GM19463 (cell line): ENCODE results near the gene STK31.
"Not testable (repeated sequence)": the region's sequence is repeated elsewhere in the genome, so short reads cannot be mapped to it uniquely, and the experiment has no call there.

Experiments used
- ATAC-seq: cut with Tn5 transposase; IDR thresholded peaks from one replicate; pipeline ENCODE4 v1.9.1; 2021; ENCODE audit warnings: mild to moderate bottlenecking, moderate library complexity; ENCODE audit not compliant: unreplicated experiment

STK31 gene

DNA sequence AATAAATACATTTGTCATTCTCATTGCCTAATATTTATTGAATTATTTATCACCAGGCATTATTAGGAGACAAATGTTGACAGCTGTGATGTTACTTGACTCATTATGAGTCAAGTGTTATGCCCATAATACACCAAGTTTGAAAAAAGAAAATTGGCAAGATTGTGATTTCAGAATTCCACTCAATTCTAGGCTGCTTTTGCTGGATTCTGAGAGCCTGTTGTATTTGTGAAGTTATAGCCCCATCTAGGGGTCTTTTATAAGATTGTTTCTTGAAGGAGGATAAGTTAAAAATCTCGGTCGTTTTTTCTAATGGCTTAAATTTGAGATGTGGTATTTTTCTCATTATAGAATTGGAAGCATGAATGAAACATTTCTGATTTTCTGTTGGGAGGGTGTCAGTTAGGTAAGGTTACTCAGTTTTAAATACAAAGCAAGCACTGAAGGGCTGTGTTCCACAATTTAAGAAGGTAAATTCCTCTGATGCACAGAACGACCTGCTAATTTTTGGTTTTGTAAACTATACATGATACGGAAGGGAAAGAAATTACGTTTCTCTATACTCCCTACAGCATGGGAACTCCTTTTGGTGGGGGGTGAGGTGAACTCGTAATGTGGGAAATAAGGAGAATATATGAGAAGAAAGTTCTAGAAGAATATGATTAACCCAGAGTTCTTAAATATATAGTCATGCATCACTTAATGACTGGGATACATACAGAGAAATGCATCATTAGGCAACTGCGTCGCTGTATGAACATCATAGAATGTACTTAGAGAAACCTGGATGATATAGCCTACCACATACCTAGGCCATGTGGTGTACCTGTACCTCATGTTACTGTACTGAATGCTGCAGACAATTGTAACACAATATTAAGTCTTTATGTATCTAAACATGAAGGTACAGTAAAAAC, 2.6 kb downstream of the STK31 start:
- no peak for ATAC-seq

DNA sequence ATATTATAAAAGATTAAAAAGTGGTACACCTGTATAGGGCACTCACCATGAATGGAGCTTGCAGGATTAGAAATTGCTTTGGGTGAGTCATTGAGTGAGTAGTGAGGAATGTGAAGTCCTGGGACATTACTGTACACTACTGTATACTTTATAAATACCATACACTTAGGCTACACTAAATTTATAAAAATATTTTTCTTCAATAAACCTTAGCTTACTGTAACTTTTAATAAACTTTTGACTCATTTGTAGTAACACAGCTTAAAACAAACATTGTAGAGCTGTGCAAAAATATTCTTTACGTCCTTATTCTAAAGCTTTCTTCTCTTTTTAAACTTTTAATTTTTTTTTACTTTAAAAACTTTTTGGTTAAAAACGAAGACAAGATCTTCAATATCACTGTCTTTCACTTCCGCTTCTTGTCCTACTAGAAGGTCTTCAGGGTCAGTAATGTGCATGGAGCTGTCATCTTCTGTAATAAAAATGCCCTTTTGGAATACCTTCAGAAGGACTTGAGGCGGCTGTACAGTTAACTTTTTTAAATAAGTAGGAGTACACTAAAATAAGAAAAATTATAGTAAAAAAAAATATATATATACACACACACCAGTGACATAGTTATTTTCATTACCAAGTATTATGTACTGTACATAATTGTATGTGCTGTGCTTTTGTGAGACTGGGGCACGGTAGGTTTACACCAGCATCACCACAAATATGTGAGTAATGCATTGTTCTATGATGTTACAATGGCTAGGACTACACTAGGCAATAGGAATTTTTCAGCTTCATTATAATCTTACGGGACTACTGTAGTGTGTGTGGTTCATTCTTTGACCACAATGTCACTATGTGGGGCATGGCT, 3.5 kb downstream of the STK31 start:
- ATAC-seq = no peak

DNA sequence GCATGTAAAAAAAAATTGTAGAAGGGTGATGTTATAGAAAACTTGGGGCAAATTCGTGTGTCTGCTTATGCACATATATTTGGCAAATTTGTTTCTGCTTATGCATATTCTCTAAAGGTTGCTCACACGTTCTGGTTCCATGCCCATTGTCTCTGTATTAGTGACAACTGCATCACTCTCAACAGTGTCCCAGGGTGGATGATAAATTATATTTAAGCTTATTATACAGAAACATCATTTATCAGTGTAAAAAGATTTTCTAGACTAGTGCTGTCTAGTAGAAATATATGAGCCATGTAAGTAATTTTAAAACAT, 4.1 kb downstream of the STK31 start:
- no peak for ATAC-seq

DNA sequence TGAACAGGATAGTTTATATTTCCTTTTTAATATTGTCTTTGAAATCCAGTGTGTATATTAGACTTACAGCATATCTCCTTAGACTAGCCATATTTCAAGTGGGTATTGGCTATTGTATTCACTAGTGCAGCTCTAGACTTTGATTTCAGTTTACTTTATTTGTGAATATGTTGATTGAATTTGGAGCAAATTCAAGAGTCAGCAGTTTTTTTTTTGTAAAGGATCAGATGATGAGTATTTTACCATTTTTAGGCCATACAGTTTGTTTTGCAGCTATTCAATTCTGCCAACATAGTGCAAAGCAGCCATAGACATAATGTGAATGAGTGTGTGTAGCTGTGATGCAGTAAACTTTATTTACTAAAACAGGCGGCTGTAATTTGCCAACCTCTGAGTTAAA, 4.6 kb downstream of the STK31 start:
- ATAC-seq = no peak

DNA sequence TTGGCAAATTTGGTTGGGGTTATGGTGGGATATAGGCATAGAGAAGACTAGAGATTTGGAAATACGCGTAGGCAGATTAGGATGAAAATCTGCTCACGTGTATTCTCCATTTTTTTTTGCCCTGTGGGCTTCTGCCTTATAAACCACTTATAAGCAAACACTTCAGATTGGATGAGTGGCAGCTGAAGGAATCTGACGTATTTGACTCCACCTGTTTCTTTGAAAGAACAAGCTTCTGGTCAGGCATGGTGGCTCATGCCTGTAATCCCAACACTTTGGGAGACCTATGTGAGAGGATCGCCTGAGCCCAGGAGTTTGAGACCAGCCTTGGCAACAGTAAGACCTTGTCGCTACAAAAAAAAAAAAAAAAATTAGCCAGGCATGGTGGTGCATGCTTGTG, 5.1 kb downstream of the STK31 start:
- no peak for ATAC-seq

DNA sequence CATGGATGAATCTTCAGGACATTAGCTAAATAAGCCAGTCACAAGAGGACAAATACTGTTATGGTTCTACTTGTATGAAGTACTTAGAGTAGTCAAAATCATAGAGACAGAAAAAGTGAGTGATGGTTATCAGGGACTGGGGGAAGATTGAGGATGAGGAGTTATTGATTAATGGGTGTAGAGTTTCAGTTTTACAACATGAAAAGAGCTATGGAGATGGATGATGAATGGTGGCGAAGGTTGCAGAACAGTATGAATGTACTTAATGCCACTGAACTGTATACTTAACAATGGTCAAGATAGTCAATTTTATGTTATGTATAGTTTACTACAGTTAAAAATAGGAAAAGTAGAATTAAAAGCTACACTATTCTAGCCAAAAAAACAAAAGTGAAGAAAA, 7.8 kb downstream of the STK31 start:
- peak; percentile 51 for ATAC-seq

DNA sequence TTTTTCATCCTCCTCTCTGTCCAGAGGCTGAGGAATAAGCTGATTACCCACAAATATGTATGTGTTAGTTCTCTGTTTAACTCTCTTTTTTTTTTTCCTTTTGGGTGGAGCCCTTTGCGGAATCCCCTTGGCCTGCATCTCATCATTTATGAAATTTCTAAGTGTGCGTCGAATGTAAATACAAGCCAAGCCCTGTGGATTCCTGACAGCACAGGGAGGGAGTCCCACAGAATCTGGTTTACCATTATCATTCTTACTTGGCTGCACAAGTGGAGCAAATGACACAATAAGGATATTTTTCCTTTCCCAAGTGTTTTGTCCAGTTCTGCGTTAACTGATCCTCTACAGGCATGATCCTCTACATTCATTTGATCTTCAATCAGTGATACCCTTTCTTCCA, 11.4 kb downstream of the STK31 start:
- no peak for ATAC-seq

DNA sequence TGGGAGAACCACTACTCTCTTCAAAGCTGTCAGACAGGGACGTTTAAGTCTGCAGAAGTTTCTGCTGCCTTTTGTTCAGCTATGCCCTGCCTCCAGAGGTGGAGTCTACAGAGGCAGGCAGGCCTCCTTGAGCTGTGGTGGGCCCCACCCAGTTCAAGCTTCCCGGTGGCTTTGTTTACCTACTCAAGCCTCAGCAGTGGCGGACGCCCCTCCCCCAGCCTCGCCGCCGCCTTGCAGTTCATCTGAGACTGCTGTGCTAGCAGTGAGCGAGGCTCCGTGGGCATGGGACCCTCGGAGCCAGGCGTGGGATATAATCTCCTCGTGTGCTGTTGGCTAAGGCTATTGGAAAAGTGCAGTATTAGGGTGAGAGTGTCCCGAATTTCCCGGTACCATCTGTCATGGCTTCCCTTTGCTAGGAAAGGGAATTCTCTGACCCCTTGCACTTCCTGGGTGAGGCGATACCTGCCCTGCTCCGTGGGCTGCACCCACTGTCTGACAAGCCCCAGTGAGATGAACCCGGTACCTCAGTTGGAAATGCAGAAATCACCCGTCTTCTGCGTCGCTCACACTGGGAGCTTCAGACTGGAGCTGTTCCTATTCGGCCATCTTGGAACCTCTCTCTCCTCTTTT, 12.7 kb downstream of the STK31 start:
- ATAC-seq = not testable (repeated sequence)

DNA sequence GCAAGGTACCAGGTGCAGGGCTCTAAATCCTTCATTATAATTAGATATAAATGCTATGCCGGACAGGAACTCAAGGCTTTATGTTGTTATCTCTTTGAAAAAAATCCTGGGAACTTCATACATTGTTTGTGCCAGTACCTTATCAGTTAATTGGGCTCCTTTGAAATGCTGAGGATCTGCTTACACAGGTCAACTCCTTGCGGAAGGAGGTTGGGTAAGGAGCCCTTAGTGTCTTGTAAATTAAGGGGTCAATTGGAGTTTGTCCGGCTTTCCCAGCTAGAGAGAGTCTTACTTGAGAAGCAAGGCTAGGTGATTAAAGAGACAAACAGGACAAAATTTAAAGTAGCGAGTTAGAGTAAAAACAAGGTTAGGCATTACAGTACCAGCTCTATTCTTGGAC, 14.1 kb downstream of the STK31 start:
- ATAC-seq = not testable (repeated sequence)

DNA sequence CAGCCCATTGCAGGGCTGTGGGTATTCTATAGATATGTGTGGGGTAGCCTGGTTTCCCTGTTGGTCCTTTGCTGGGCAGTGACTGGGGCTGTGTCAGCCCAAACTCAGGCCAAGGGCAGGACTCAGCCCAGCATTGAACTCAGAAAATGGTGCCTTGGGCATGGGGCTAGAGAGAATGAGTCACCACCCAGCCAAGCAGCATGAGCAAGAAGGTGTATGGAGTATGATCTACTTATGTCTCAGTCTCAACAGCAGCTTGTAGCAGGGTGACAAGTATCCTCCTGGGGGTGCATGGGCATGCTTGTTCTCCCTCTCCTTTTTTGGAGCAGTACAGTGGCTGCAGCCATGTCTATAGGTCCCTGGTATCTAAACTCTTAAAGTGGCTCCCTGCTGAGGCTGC, 32.0 kb downstream of the STK31 start:
- ATAC-seq = no peak

DNA sequence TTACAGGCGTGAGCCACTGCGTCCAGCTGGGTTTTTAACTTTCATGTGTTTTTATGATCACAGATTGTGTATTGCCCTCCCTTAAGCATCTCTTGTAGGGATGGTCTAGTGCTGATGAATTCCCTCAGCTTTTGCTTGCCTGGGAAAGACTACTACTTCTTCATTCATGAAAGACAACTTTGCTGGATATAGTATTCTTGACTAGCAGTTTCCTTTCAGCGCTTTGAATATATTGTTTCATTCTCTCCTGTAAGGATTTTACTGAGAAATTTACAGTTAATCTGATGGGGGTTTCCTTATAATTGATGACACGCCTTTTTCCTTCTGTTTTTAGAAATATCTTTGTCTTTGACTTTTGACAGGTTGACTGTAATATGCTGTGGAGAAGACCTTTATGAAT, 33.2 kb downstream of the STK31 start:
- ATAC-seq = no peak

DNA sequence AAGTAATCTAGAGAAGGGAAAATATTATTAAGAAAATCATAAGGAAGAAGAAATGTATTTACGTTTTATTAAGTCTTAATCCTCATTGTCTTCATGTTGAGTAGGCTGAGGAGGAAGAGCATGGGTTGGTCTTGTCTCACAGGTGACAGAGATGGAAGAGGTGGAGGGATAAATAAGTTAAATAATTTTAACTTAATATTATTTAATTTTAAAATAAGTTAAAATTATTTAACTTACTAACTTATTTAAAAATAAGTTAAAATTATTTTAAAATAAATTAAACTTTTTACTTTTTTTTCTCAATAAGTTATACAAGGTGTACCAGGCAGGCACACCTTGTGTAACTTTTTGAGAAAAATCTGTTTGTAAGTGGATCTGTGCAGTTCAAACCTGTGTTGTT, 36.6 kb downstream of the STK31 start:
- no peak for ATAC-seq

DNA sequence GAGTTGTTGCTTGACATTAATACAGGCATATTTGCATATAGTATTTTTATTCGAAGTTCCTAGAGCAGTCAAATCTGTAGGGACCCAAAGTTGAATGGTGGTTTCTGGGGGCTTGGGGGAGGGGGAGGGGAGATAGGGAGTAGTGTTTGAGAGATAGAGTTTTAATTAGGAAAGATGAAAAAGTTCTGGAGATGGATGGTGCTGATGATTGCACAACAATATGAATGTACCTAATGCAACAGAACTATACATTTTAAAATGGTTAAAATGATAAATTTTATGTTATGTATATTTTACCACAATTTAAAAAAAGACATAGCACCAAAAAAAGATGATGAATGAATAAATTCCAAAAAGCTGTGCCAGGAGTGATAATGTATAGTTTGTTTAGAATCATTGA, 41.8 kb downstream of the STK31 start:
- ATAC-seq = no peak

DNA sequence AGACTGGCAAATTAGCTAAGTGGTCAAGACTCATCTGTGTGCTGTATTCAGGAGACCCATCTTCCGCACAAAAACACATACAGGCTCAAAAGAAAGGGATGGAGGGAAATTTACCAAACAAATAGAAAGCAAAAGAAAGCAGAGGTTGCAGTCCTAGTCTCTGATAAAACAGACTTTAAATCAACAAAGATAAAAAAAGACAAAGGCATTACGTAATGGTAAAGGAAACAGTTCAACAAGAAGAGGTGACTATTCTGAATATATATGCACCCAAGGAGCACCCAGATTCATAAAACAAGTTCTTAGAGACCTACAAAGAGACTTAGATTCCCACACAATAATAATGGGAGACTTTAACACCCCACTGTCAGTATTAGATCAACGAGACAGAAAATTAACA, 48.8 kb downstream of the STK31 start:
- not testable (repeated sequence) for ATAC-seq

DNA sequence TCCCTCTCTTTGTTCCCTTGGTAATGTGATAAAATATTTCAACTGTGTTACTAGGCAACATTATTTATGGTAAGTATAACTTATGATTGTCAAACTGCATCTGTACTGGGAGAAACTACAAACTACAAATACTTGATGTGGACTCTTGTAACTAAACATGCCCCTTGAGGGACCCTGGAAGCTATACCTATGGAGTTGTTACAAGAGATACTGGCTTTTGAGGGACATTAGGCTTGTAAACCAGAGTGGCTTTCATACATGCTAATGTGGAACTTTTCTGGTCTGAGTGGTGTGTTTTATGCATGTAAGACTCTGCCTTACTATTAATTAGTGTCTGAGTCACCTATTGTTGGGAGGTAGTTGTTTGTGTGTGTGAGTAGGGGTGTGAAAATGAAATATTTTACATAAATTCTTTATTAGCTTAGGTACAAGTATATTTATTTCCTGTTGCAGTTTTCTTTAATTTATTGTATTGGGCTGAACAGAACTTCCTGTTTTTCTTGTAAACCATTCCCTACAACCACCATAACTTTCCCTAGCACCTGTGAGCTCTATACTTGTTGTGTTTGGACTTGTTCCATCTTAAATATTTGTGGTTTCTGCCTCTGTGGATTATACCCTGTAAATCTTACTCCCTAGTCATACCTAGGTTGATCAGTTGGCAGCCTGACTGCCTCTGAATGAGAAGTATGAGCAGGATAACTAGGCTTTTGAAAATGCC, 49.8 kb downstream of the STK31 start:
- no peak for ATAC-seq

DNA sequence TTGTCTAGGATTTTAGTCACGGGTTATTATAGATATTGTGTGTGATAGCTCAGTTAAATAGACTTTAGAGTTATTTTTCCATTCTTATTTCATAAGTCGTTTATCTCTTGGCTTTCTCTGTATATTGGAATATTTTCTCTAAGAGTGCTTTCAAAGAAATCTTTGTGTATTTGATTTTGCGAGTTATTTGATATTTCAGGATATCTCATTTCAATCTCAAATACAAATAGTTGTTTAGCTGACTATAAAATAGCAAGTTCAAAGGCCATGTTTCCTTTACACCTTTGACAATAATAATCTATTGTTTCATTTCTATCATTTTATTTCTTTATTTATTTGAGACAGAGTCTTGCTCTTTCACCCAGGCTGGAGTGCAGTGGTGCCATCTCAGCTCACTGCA, 55.9 kb downstream of the STK31 start:
- no peak for ATAC-seq

DNA sequence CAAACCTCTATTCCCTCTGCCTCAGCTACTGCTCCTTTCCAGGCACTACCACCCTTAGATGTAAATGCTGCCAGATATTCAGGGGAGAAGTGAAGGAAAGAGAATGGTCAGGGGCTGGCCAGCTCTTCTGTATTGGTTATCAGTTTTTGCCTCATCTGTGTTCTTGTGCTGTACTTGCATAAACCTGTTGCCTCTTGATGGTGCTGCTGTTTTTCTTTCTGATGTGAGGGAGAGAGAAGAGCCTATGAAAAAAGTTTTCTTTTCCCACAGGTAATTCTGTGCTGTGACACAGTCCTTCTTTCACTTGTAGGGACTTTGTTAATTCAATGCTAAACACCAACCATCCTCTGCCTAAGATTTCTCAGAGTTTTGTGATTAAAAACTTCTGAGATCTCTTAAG, 57.5 kb downstream of the STK31 start:
- no peak for ATAC-seq

DNA sequence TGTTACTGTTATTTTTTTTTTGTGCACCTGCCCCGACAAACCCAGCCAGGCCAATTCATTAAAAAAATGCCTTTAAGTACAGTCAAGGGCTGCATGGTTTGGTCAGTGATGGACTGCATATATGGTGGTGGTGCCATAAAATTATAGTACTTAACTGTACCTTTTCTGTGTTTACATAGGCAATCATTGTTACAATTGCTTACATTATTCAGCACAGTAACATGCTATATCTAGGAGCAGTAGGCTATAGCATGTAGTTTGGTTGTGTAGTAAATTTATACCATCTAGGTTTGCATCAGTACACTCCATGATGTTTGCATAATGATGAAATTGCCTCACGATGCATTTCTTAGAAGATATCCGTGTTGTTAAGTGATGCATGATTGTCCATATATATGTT, 58.0 kb downstream of the STK31 start:
- no peak for ATAC-seq

DNA sequence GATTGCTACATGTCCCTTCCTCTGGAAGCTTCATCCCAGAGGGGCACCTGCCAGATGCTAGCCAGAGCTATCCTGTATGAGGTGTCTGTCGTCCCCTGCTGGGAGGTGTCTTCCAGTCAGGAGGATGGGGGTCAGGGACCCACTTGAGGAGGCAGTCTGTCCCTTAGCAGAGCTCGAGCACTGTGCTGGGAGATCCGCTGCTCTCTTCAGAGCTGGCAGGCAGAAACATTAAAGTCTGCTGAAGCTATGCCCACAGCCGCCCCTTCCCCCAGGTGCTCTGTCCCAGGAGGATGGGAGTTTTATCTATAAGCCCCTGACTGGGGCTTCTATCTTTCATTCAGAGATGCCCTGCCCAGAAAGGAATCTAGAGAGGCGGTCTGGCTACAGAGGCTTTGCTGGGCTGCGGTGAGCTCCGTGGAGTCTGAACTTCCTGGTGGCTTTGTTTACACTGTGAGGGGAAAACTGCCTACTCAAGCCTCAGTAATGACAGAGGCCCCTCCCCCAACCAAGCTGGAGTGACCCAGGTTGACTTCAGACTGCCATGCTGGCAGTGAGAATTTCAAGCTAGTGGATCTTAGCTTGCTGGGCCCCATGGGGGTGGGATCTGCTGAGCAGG, 69.3 kb downstream of the STK31 start:
- not testable (repeated sequence) for ATAC-seq

DNA sequence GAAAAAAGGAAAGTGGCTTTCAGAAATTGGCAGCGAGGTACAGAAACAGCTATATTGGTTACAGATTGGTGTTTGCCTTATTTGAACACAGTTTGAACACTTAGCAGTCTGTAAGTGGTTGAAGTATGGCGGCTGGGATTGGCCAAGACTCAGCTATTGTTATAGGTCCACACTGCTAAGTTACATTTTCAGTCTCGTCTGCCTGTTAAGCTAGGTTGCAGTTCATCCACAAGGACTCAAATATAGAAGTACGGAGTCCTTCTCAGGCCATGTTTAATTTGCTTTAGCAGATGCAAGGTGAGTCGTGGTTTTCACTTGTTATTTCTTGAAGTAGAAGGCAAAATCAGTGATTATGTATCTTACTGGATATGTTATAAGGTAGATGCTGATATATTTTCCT, 73.1 kb downstream of the STK31 start:
- ATAC-seq = no peak

DNA sequence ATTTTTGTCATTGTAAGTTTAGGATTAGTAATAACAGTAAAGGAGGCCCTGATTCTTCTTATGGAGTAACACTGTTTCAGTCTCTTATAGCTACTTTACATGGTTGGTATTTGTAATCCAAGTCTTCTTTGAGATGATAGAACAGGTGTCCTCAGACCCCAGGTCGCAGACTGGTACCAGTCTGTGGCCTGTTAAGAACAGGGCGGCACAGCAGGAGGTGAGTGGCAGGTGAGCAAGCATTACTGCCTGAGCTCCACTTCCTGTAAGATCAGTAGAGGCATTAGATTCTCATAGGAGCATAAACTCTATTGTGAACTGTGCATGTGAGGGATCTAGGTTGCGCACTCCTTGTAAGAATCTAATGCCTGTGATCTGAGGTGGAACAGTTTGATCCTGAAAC, 77.3 kb downstream of the STK31 start:
- no peak for ATAC-seq
